Measurements from ENCODE around the gene KIF1B. TPM values are rescaled to one million over a fixed set of nuclear protein-coding genes. Genes with fewer than 3 reads are reported as not detected.

KIF1B gene
- total RNA-seq, 1 donor from 2014 or later = 13.4 TPM

- intact Hi-C loops (cut with DNase I) = no loop called here
- peaks cover 4 to 6% of the 10 kb centered on the region in 2 donors for H3K36me3 ChIP-seq
- H3K27me3 ChIP-seq = no peaks in the 10 kb centered on the region
- no peaks in the 10 kb centered on the region for H3K4me1 ChIP-seq
- H3K4me3 ChIP-seq = no peak overlapping the region
- H3K27ac ChIP-seq = no peak overlapping the region
- no peaks in the 10 kb centered on the region for H3K9me3 ChIP-seq
- TF ChIP-seq, protein P1, sequence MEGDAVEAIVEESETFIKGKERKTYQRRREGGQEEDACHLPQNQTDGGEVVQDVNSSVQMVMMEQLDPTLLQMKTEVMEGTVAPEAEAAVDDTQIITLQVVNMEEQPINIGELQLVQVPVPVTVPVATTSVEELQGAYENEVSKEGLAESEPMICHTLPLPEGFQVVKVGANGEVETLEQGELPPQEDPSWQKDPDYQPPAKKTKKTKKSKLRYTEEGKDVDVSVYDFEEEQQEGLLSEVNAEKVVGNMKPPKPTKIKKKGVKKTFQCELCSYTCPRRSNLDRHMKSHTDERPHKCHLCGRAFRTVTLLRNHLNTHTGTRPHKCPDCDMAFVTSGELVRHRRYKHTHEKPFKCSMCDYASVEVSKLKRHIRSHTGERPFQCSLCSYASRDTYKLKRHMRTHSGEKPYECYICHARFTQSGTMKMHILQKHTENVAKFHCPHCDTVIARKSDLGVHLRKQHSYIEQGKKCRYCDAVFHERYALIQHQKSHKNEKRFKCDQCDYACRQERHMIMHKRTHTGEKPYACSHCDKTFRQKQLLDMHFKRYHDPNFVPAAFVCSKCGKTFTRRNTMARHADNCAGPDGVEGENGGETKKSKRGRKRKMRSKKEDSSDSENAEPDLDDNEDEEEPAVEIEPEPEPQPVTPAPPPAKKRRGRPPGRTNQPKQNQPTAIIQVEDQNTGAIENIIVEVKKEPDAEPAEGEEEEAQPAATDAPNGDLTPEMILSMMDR (IDR thresholded peaks at IDR 0.05) = no peak
- DNase-seq (ENCODE audit: low spot score in 2 of 2) = no peak
These were observed 106.4 kb downstream of the KIF1B start for GRCh38 chr1:10316752-10317151.

GRCh38 chr1:10319750-10320149 is 109.4 kb downstream of the KIF1B start:
- peaks cover 16 to 20% of the 10 kb centered on the region in 2 donors for H3K36me3 ChIP-seq
- no peaks in the 10 kb centered on the region for H3K27me3 ChIP-seq
- H3K9me3 ChIP-seq = no peaks in the 10 kb centered on the region
- intact Hi-C loops (cut with DNase I) = no loop called here
- no peak overlapping the region for H3K4me3 ChIP-seq
- H3K4me1 ChIP-seq = no peaks in the 10 kb centered on the region
- DNase-seq (ENCODE audit: low spot score in 2 of 2) = no peak
- no peak overlapping the region for H3K27ac ChIP-seq
- TF ChIP-seq, protein P1 (IDR thresholded peaks at IDR 0.05) = no peak

GRCh38 chr1:10320336-10320735 is 110.0 kb downstream of the KIF1B start:
- TF ChIP-seq, protein P1 (IDR thresholded peaks at IDR 0.05) = no peak
- H3K36me3 ChIP-seq = peaks cover 21 to 26% of the 10 kb centered on the region in 2 donors
- no peaks in the 10 kb centered on the region for H3K4me1 ChIP-seq
- intact Hi-C loops (cut with DNase I) = no loop called here
- H3K4me3 ChIP-seq = no peak overlapping the region
- H3K27me3 ChIP-seq = no peaks in the 10 kb centered on the region
- no peak overlapping the region for H3K27ac ChIP-seq
- no peaks in the 10 kb centered on the region for H3K9me3 ChIP-seq
- no peak for DNase-seq (ENCODE audit: low spot score in 2 of 2)

- TF ChIP-seq, protein P1 (IDR thresholded peaks at IDR 0.05) = no peak
- intact Hi-C loops (cut with DNase I) = no loop called here
- Histone ChIP-seq H3K36me3 (peaks cover 30 to 38% of the 10 kb centered on the region in 2 donors), H3K4me1 (no peaks in the 10 kb centered on the region), H3K27me3 (no peaks in the 10 kb centered on the region), H3K9me3 (no peaks in the 10 kb centered on the region), H3K4me3 (no peak overlapping the region), H3K27ac (no peak overlapping the region)
- no peak for DNase-seq (ENCODE audit: low spot score in 2 of 2)
These were observed 112.5 kb downstream of the KIF1B start for GRCh38 chr1:10322821-10323220.

- Histone ChIP-seq H3K9me3 (no peaks in the 10 kb centered on the region), H3K36me3 (peaks cover 30 to 38% of the 10 kb centered on the region in 2 donors), H3K4me1 (no peaks in the 10 kb centered on the region), H3K4me3 (no peak overlapping the region), H3K27ac (no peak overlapping the region), H3K27me3 (no peaks in the 10 kb centered on the region)
- no peak for DNase-seq (ENCODE audit: low spot score in 2 of 2)
- TF ChIP-seq, protein P1 (IDR thresholded peaks at IDR 0.05) = no peak
- intact Hi-C loops (cut with DNase I) = no loop called here
These were observed 114.3 kb downstream of the KIF1B start for GRCh38 chr1:10324627-10325026.

GRCh38 chr1:10325521-10325920 is 115.2 kb downstream of the KIF1B start:
- no peak for DNase-seq (ENCODE audit: low spot score in 2 of 2)
- Histone ChIP-seq H3K27me3 (no peaks in the 10 kb centered on the region), H3K27ac (no peak overlapping the region), H3K9me3 (no peaks in the 10 kb centered on the region), H3K36me3 (peaks cover 30 to 38% of the 10 kb centered on the region in 2 donors), H3K4me3 (no peak overlapping the region), H3K4me1 (no peaks in the 10 kb centered on the region)
- intact Hi-C loops (cut with DNase I) = no loop called here
- TF ChIP-seq, protein P1 (IDR thresholded peaks at IDR 0.05) = no peak

Measured in ascending aorta (tissue), 2 donors.